ENCODE data around the gene MAP2K4. TPM values are rescaled to one million over a fixed set of nuclear protein-coding genes. Genes with fewer than 3 reads are reported as not detected.

The MAP2K4 gene
- polyA plus RNA-seq, 2 of the 4 experiments (the other 2 are of a cell fraction) = 28.9 to 47.7 TPM

DNA sequence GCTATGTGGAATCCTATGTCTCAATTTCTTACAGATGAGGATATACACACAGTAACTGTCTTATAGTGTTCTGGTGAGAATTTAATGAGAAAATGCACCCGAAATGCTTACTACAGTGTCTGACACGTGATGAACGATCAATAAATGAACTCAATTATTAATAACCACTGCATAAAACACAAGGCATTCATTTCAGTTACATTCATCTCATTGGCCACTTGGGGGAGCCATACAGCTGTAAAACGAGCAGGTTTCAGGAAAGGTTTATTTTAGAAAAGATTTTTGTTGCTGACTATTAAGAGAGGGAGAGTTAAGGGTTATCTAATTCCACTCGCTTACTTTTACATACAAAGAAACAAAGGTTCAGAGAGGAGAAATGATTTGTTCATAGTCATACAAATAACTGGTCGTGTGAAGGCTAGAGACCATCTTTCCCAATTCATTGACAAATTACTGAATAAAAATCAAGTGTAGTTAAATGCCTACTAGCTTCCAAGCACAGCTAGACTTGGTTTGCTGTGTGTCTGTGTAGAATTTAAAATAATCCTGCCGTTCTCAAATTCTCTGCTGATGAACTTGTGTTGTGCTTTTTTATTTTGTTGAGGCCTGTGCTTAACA is 160.1 kb downstream of the MAP2K4 start:
- Histone ChIP-seq H3K27ac (peak overlapping the region; percentile 15 to 16; a peak in 3 of 6 replicates), H3K4me1 (peaks cover 4% of the 10 kb centered on the region; the same call in 2 of the 3 replicates), H3K4me3 (no peak overlapping the region), H3K9me3 (no peaks in the 10 kb centered on the region), H3K4me2 (peak overlapping the region; percentile 45)
- DNase-seq (ENCODE audit: low read depth in 1 of 2, low spot score in 1 of 2) = peak; percentile 27 to 74
- FAIRE-seq = peak; percentile 82
- peak; percentile 67 to 89 for ATAC-seq
- ChIA-PET CTCF (interaction anchor here (0.6 to 3.6 kb wide), 33 partner anchors 8 to 850 kb away, joined by 3 to 58 read pairs (median 5); partner anchors contain the start of gene ELAC2), POLR2A (interaction anchor here (0.6 to 1.1 kb wide), 2 partner anchors 182 to 184 kb away, joined by 3 to 8 read pairs; partner anchors contain the start of gene ZNF18)
- 3% methylated on average over 7 of the region's 7 CpGs for WGBS (ENCODE audit: missing lambda C conversion rate)
- TF ChIP-seq SREBF2 (IDR thresholded peaks at IDR 0.05) = no peak
- no peak for TF ChIP-seq KDM5A (IDR thresholded peaks at IDR 0.05)
- no peak for TF ChIP-seq EP300 (IDR thresholded peaks at IDR 0.05)
- peak; percentile 95 for TF ChIP-seq SMC3 (IDR thresholded peaks at IDR 0.05)
- no peak for TF ChIP-seq ZC3H11A (IDR thresholded peaks at IDR 0.05)
- TF ChIP-seq, protein P1, sequence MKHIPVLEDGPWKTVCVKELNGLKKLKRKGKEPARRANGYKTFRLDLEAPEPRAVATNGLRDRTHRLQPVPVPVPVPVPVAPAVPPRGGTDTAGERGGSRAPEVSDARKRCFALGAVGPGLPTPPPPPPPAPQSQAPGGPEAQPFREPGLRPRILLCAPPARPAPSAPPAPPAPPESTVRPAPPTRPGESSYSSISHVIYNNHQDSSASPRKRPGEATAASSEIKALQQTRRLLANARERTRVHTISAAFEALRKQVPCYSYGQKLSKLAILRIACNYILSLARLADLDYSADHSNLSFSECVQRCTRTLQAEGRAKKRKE (CRISPR knock-in tag; IDR thresholded peaks at IDR 0.05; ENCODE audit: low read depth) = no peak
- TF ChIP-seq RAD21 (conservative IDR thresholded peaks at IDR 0.05 in 1 of 2, IDR thresholded peaks at IDR 0.05 in 1 of 2) = peak; percentile 95 to 98
- TF ChIP-seq TP53 (CRISPR knock-in tag; IDR thresholded peaks at IDR 0.05) = no peak
- no peak for TF ChIP-seq BHLHE40 (IDR thresholded peaks at IDR 0.05; ENCODE audit: low read depth, low read length)
- TF ChIP-seq RCOR1 (IDR thresholded peaks at IDR 0.05; ENCODE audit: low read depth, low read length) = no peak
- no peak for TF ChIP-seq HDAC2 (IDR thresholded peaks at IDR 0.05)
- TF ChIP-seq JUN (IDR thresholded peaks at IDR 0.05) = no peak
- no peak for TF ChIP-seq RFX5 (IDR thresholded peaks at IDR 0.05)
- TF ChIP-seq CBX2 (IDR thresholded peaks at IDR 0.05; ENCODE audit: borderline replicate concordance, low read depth) = no peak
- no peak for TF ChIP-seq CHD2 (IDR thresholded peaks at IDR 0.05; ENCODE audit: low read length, partially characterized antibody)
- TF ChIP-seq, protein P2, sequence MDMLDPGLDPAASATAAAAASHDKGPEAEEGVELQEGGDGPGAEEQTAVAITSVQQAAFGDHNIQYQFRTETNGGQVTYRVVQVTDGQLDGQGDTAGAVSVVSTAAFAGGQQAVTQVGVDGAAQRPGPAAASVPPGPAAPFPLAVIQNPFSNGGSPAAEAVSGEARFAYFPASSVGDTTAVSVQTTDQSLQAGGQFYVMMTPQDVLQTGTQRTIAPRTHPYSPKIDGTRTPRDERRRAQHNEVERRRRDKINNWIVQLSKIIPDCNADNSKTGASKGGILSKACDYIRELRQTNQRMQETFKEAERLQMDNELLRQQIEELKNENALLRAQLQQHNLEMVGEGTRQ (IDR thresholded peaks at IDR 0.05) = 0 out of 2 replicates have a peak, but pooled peaks have one; percentile 4
- no peak for TF ChIP-seq RARB (CRISPR knock-in tag; IDR thresholded peaks at IDR 0.05)
- TF ChIP-seq, protein P3, sequence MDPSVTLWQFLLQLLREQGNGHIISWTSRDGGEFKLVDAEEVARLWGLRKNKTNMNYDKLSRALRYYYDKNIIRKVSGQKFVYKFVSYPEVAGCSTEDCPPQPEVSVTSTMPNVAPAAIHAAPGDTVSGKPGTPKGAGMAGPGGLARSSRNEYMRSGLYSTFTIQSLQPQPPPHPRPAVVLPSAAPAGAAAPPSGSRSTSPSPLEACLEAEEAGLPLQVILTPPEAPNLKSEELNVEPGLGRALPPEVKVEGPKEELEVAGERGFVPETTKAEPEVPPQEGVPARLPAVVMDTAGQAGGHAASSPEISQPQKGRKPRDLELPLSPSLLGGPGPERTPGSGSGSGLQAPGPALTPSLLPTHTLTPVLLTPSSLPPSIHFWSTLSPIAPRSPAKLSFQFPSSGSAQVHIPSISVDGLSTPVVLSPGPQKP (IDR thresholded peaks at IDR 0.05; ENCODE audit: low read depth, low read length) = no peak
- TF ChIP-seq, protein P4, sequence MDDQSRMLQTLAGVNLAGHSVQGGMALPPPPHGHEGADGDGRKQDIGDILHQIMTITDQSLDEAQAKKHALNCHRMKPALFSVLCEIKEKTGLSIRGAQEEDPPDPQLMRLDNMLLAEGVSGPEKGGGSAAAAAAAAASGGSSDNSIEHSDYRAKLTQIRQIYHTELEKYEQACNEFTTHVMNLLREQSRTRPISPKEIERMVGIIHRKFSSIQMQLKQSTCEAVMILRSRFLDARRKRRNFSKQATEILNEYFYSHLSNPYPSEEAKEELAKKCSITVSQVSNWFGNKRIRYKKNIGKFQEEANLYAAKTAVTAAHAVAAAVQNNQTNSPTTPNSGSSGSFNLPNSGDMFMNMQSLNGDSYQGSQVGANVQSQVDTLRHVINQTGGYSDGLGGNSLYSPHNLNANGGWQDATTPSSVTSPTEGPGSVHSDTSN (IDR thresholded peaks at IDR 0.05) = no peak
- TF ChIP-seq HEYL (CRISPR knock-in tag; IDR thresholded peaks at IDR 0.05) = no peak
- TF ChIP-seq, protein P5, sequence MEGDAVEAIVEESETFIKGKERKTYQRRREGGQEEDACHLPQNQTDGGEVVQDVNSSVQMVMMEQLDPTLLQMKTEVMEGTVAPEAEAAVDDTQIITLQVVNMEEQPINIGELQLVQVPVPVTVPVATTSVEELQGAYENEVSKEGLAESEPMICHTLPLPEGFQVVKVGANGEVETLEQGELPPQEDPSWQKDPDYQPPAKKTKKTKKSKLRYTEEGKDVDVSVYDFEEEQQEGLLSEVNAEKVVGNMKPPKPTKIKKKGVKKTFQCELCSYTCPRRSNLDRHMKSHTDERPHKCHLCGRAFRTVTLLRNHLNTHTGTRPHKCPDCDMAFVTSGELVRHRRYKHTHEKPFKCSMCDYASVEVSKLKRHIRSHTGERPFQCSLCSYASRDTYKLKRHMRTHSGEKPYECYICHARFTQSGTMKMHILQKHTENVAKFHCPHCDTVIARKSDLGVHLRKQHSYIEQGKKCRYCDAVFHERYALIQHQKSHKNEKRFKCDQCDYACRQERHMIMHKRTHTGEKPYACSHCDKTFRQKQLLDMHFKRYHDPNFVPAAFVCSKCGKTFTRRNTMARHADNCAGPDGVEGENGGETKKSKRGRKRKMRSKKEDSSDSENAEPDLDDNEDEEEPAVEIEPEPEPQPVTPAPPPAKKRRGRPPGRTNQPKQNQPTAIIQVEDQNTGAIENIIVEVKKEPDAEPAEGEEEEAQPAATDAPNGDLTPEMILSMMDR (IDR thresholded peaks at IDR 0.05) = peak; percentile 99
- TF ChIP-seq MYC (IDR thresholded peaks at IDR 0.05; ENCODE audit: borderline replicate concordance, low read length) = no peak
- no peak for TF ChIP-seq HOXB13 (CRISPR knock-in tag; IDR thresholded peaks at IDR 0.05; ENCODE audit: low read depth)
- TF ChIP-seq GATA3 (IDR thresholded peaks at IDR 0.05; ENCODE audit: borderline replicate concordance) = no peak
- TF ChIP-seq, protein P6, sequence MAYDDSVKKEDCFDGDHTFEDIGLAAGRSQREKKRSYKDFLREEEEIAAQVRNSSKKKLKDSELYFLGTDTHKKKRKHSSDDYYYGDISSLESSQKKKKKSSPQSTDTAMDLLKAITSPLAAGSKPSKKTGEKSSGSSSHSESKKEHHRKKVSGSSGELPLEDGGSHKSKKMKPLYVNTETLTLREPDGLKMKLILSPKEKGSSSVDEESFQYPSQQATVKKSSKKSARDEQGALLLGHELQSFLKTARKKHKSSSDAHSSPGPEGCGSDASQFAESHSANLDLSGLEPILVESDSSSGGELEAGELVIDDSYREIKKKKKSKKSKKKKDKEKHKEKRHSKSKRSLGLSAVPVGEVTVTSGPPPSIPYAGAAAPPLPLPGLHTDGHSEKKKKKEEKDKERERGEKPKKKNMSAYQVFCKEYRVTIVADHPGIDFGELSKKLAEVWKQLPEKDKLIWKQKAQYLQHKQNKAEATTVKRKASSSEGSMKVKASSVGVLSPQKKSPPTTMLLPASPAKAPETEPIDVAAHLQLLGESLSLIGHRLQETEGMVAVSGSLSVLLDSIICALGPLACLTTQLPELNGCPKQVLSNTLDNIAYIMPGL (CRISPR knock-in tag; IDR thresholded peaks at IDR 0.05; ENCODE audit: borderline replicate concordance) = no peak
- TF ChIP-seq, protein P7, sequence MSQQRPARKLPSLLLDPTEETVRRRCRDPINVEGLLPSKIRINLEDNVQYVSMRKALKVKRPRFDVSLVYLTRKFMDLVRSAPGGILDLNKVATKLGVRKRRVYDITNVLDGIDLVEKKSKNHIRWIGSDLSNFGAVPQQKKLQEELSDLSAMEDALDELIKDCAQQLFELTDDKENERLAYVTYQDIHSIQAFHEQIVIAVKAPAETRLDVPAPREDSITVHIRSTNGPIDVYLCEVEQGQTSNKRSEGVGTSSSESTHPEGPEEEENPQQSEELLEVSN (IDR thresholded peaks at IDR 0.05; ENCODE audit: borderline replicate concordance, low read depth) = no peak
- TF ChIP-seq NFE2L2 (conservative IDR thresholded peaks at IDR 0.05; ENCODE audit: low read length) = no peak
- TF ChIP-seq ESRRA (IDR thresholded peaks at IDR 0.05; ENCODE audit: borderline replicate concordance, low read length) = no peak
- no peak for TF ChIP-seq JUNB (IDR thresholded peaks at IDR 0.05)
- TF ChIP-seq FOXS1 (CRISPR knock-in tag; IDR thresholded peaks at IDR 0.05) = no peak
- TF ChIP-seq NR3C1 (IDR thresholded peaks at IDR 0.05) = no peak
- TF ChIP-seq POLR2AphosphoS2 (conservative IDR thresholded peaks at IDR 0.05; ENCODE audit: low read length) = no peak
- TF ChIP-seq, protein P8, sequence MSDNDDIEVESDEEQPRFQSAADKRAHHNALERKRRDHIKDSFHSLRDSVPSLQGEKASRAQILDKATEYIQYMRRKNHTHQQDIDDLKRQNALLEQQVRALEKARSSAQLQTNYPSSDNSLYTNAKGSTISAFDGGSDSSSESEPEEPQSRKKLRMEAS (IDR thresholded peaks at IDR 0.05) = no peak

Data from A549 (cell line).